ENCODE measurements around the gene SMOC2. TPM values are rescaled to one million over a fixed set of nuclear protein-coding genes. Genes with fewer than 3 reads are reported as not detected.

The SMOC2 gene
- total RNA-seq, 1 experiment from 2014 or later: 2.1 TPM

DNA sequence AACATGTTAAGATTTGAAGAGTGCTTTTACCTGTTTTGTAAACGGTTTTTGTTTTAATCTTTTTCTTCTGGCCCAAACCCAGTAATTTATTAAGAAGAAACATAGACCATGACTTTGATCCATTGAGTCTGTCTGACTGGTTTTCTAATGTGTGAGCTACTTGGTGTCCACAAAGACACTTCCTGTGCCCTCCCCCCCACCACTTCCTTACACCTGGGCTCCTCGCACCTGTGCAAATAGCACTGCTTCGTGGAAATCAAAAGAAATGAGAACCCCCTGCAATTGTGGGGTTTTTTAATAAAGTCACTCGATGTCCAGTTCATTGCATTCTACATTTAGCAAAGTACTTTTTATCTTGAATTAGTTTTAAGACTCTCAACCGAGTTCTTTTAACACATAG, 65.5 kb downstream of the SMOC2 start:
- H3K4ac ChIP-seq (ENCODE audit: low read depth, low read length): no peak overlapping the region
- H2BK20ac ChIP-seq (ENCODE audit: low read depth, low read length, poor library complexity, severe bottlenecking): no peak overlapping the region
- H4K91ac ChIP-seq (ENCODE audit: insufficient read length, low read depth, low read length): no peak overlapping the region
- H2BK12ac ChIP-seq (ENCODE audit: insufficient read length, low read depth, low read length): no peak overlapping the region
- no peaks in the 10 kb centered on the region for H3K23me2 ChIP-seq (ENCODE audit: insufficient read length, low read depth, low read length, poor library complexity, severe bottlenecking)
- no peak overlapping the region for H2BK120ac ChIP-seq (ENCODE audit: low read depth, low read length, poor library complexity, severe bottlenecking)
- H2BK5ac ChIP-seq (ENCODE audit: insufficient read length, low read length): no peak overlapping the region
- Mint-ChIP-seq H3K4me1 (peaks cover 11 to 13% of the 10 kb centered on the region in 2 experiments), H3K36me3 (ENCODE audit: insufficient read depth in 1 of 3, low read depth in 3 of 3) (peaks cover 0 to 10% (median 3%) of the 10 kb centered on the region in 3 experiments; a peak in 5 of 7 replicates), H3K27ac (peak overlapping the region in 1 of 3 experiments; percentile 92; a peak in 1 of 7 replicates), H3K9me3 (peaks cover 6 to 7% of the 10 kb centered on the region in 2 experiments; a peak in 3 of 5 replicates), H3K4me3 (no peak overlapping the region), H3K27me3 (ENCODE audit: low read depth) (peaks cover 2% of the 10 kb centered on the region; the same call in 1 of the 2 replicates)
- no peaks in the 10 kb centered on the region for H3K4me1 ChIP-seq (ENCODE audit: insufficient read depth, low read length)
- no peak overlapping the region for H4K5ac ChIP-seq (ENCODE audit: insufficient read length, low read depth, low read length)
- H3K56ac ChIP-seq (ENCODE audit: insufficient read length, low read depth, low read length): no peak overlapping the region
- H4K8ac ChIP-seq (replicated peaks; ENCODE audit: insufficient read length, low read depth, low read length): no peak overlapping the region
- H3K79me1 ChIP-seq (ENCODE audit: insufficient read depth, low read depth, low read length, poor library complexity, severe bottlenecking): no peaks in the 10 kb centered on the region
- no peak overlapping the region for H3K14ac ChIP-seq (ENCODE audit: insufficient read depth, low read length)
- H3K27me3 ChIP-seq (ENCODE audit: insufficient read depth, low read length): no peaks in the 10 kb centered on the region
- H3K18ac ChIP-seq (ENCODE audit: insufficient read length, low read depth, low read length): no peak overlapping the region
- WGBS (ENCODE audit: extremely low coverage, insufficient read length, low lambda C conversion rate): no CpG with 5 or more reads among the region's 5 CpGs
- no peak for TF ChIP-seq CTCF (conservative IDR thresholded peaks at IDR 0.05)
- no peak overlapping the region for H2BK15ac ChIP-seq (ENCODE audit: low read depth, low read length)
- H2AFZ ChIP-seq (ENCODE audit: low read length): no peak overlapping the region
- DNase-seq: no peak
- H3K23ac ChIP-seq (ENCODE audit: insufficient read length, low read depth, low read length): no peak overlapping the region
- H3K9ac ChIP-seq (ENCODE audit: extremely low read depth, insufficient read length, low read length): no peak overlapping the region
- no peak overlapping the region for H3K27ac ChIP-seq (ENCODE audit: insufficient read length, low read depth, low read length)
- no peaks in the 10 kb centered on the region for H3K79me2 ChIP-seq (ENCODE audit: insufficient read depth, low read length)
- no peaks in the 10 kb centered on the region for H4K20me1 ChIP-seq (ENCODE audit: control insufficient read depth, insufficient read depth, insufficient read length)
- no peak overlapping the region for H2AK5ac ChIP-seq (ENCODE audit: insufficient read length, low read length)
- H3K9me3 ChIP-seq (ENCODE audit: control insufficient read depth, low read depth, low read length): no peaks in the 10 kb centered on the region
- no peak overlapping the region for H3K4me2 ChIP-seq (ENCODE audit: insufficient read depth, insufficient read length, low read length)
- H3T11ph ChIP-seq (ENCODE audit: low read length): no peak overlapping the region
